Activated CD4-positive, alpha-beta T cell treated with anti-CD3 and anti-CD28 coated beads, Interleukin-2, Interleukin-6, amounts not matched to agents 100 ng/mL and 50 ng/mL, durations not matched to agents 16 hours and 8 hours (primary cell): Measurements from ENCODE around the gene ACOT7.

Experiments used
- DNase-seq: peaks from one replicate; pipeline ENCODE4 v3.0.0-alpha.2; 2020

ACOT7 gene

GRCh38 chr1:6245869-6246496, 147.6 kb downstream of the ACOT7 start:
- DNase-seq, result peak; percentile 77

GRCh38 chr1:6245086-6245868, 148.3 kb downstream of the ACOT7 start:
- DNase-seq, result peak; percentile 86

- DNase-seq, result no peak
Observed at GRCh38 chr1:6244401-6245049, 149.0 kb downstream of the ACOT7 start.

GRCh38 chr1:6243993-6244392, 149.6 kb downstream of the ACOT7 start, which contains the start of gene HES3:
TSS of gene HES3 (plus strand) at chr1:6244179. CDS start at chr1:6244366, 187 bp downstream.
- no peak for DNase-seq

GRCh38 chr1:6243053-6243834, 150.3 kb downstream of the ACOT7 start:
- no peak for DNase-seq

- no peak for DNase-seq
Observed at GRCh38 chr1:6241887-6242740, 151.5 kb downstream of the ACOT7 start.

GRCh38 chr1:6241107-6241886, 152.3 kb downstream of the ACOT7 start:
- no peak for DNase-seq

- no peak for DNase-seq
Observed at GRCh38 chr1:6239950-6240768, 153.4 kb downstream of the ACOT7 start.

GRCh38 chr1:6239213-6239752, 154.3 kb downstream of the ACOT7 start:
- DNase-seq, result no peak

GRCh38 chr1:6237093-6237492, 156.5 kb downstream of the ACOT7 start:
- DNase-seq, result no peak

- DNase-seq, result peak; percentile 35
Observed at GRCh38 chr1:6235296-6235677, 158.3 kb downstream of the ACOT7 start.

- no peak for DNase-seq
Observed at GRCh38 chr1:6234502-6235295, 158.9 kb downstream of the ACOT7 start.

- no peak for DNase-seq
Observed at GRCh38 chr1:6233376-6233775, 160.2 kb downstream of the ACOT7 start.

- DNase-seq, result no peak
Observed at GRCh38 chr1:6225651-6226050, 167.9 kb downstream of the ACOT7 start.

- DNase-seq, result no peak
Observed at GRCh38 chr1:6224718-6225117, 168.8 kb downstream of the ACOT7 start.

GRCh38 chr1:6223617-6224016, 169.9 kb downstream of the ACOT7 start:
- DNase-seq, result no peak

GRCh38 chr1:6222636-6223035, 170.9 kb downstream of the ACOT7 start:
- DNase-seq, result no peak

- no peak for DNase-seq
Observed at GRCh38 chr1:6221210-6221784, 172.3 kb downstream of the ACOT7 start.

- no peak for DNase-seq
Observed at GRCh38 chr1:6220236-6220635, 173.3 kb downstream of the ACOT7 start.
